Measurements from ENCODE around the gene ADAM23.

DNA sequence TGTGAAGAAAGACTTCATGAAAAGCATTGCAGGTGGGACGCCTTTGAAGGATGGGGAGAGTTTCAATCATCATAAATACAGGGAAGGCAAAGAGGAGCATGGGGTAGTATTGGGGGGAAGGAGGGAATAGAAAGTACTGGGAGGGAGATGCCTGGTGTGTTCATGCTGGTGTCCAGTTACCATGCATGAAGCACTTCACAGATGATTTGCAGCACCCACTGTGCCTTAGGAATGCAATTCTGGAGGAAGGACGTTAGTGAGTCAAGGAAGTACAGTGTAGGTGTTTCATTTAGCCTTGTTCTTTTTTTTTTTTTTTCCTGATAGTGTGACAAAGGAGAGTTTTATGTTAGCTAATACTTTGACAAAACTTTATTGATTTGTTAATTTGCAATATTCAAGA lies 36.8 kb downstream of the ADAM23 start:
- TF ChIP-seq EZH2phosphoT487 (IDR thresholded peaks at IDR 0.05; ENCODE audit: insufficient read depth, low read depth) (no peak), EZH2 (IDR thresholded peaks at IDR 0.05; ENCODE audit: insufficient read depth, poor library complexity, severe bottlenecking) (no peak)
